H9 (cell line): ENCODE measurements around the gene ING2. TPM values are rescaled to one million over a fixed set of nuclear protein-coding genes. Genes with fewer than 3 reads are reported as not detected.

Source experiments
- DNase-seq: peaks from one replicate; pipeline ENCODE4 v3.0.0-alpha.2; 2017
- H2AFZ ChIP-seq: one replicate; pipeline ENCODE4 v1.6.1; 2013; ENCODE audit warnings: mild to moderate bottlenecking, low read length, control low read depth, moderate library complexity
- H2AK5ac ChIP-seq: 2 replicates; pipeline ENCODE4 v1.6.1; 2013; ENCODE audit warnings: low read length, control low read depth, mixed read lengths; ENCODE audit not compliant: insufficient read length
- H2BK120ac ChIP-seq: one replicate; pipeline ENCODE4 v1.6.1; 2013; ENCODE audit warnings: low read depth, mild to moderate bottlenecking, low read length, control low read depth, inconsistent platforms; ENCODE audit not compliant: poor library complexity, severe bottlenecking
- H2BK12ac ChIP-seq: 2 replicates; pipeline ENCODE4 v1.6.1; 2013; ENCODE audit warnings: low read length, control low read depth, mixed read lengths, low read depth; ENCODE audit not compliant: insufficient read length
- H2BK15ac ChIP-seq: 2 replicates; pipeline ENCODE4 v1.6.1; 2013; ENCODE audit warnings: low read depth, low read length, control low read depth
- H2BK20ac ChIP-seq: one replicate; pipeline ENCODE4 v1.6.1; 2013; ENCODE audit warnings: low read depth, mild to moderate bottlenecking, low read length, control low read depth, inconsistent platforms; ENCODE audit not compliant: poor library complexity, severe bottlenecking
- H2BK5ac ChIP-seq: 2 replicates; pipeline ENCODE4 v1.6.1; 2013; ENCODE audit warnings: low read length, control low read depth, mixed read lengths; ENCODE audit not compliant: insufficient read length
- H3K14ac ChIP-seq: 2 replicates; pipeline ENCODE4 v1.6.1; 2013; ENCODE audit warnings: low read length, control low read depth; ENCODE audit not compliant: insufficient read depth
- H3K18ac ChIP-seq: 2 replicates; pipeline ENCODE4 v1.6.1; 2013; ENCODE audit warnings: low read depth, mild to moderate bottlenecking, mixed read lengths, low read length, control low read depth; ENCODE audit not compliant: insufficient read length
- H3K23ac ChIP-seq: 2 replicates; pipeline ENCODE4 v1.6.1; 2013; ENCODE audit warnings: low read length, control low read depth, mixed read lengths, low read depth; ENCODE audit not compliant: insufficient read length
- H3K23me2 ChIP-seq: 2 replicates; pipeline ENCODE4 v1.6.1; 2013; ENCODE audit warnings: low read depth, mild to moderate bottlenecking, mixed read lengths, low read length, control low read depth; ENCODE audit not compliant: insufficient read length, poor library complexity, severe bottlenecking
- H3K27ac ChIP-seq: 2 replicates; pipeline ENCODE4 v1.5.1; 2013; ENCODE audit warnings: low read length, control low read depth, mixed read lengths, low read depth; ENCODE audit not compliant: insufficient read length
- H3K27me3 ChIP-seq: 2 replicates; pipeline ENCODE4 v1.6.1; 2013; ENCODE audit warnings: low read length, control low read depth, inconsistent platforms; ENCODE audit not compliant: insufficient read depth
- H3K4ac ChIP-seq: 2 replicates; pipeline ENCODE4 v1.6.1; 2013; ENCODE audit warnings: low read depth, mild to moderate bottlenecking, control low read depth, inconsistent platforms, low read length, moderate library complexity
- H3K4me1 ChIP-seq: 2 replicates; pipeline ENCODE4 v1.6.1; 2013; ENCODE audit warnings: low read length, control low read depth, inconsistent platforms; ENCODE audit not compliant: insufficient read depth
- H3K4me2 ChIP-seq: 2 replicates; pipeline ENCODE4 v1.6.1; 2013; ENCODE audit warnings: low read length, control low read depth, mixed read lengths; ENCODE audit not compliant: insufficient read length, insufficient read depth
- H3K56ac ChIP-seq: 2 replicates; pipeline ENCODE4 v1.6.1; 2013; ENCODE audit warnings: low read depth, mild to moderate bottlenecking, mixed read lengths, low read length, control low read depth; ENCODE audit not compliant: insufficient read length
- H3K79me1 ChIP-seq: 2 replicates; pipeline ENCODE4 v1.6.1; 2013; ENCODE audit warnings: low read depth, mild to moderate bottlenecking, moderate library complexity, low read length, control low read depth, inconsistent platforms; ENCODE audit not compliant: insufficient read depth, poor library complexity, severe bottlenecking
- H3K79me2 ChIP-seq: 2 replicates; pipeline ENCODE4 v1.6.1; 2013; ENCODE audit warnings: low read length, control low read depth, inconsistent platforms; ENCODE audit not compliant: insufficient read depth
- H3K9ac ChIP-seq: 2 replicates; pipeline ENCODE4 v1.6.1; 2013; ENCODE audit warnings: low read length, control low read depth, mixed read lengths; ENCODE audit not compliant: insufficient read length; ENCODE audit errors: extremely low read depth
- H3K9me3 ChIP-seq: one replicate; pipeline ENCODE4 v1.6.1; 2013; ENCODE audit warnings: low read depth, low read length, inconsistent platforms; ENCODE audit not compliant: control insufficient read depth
- H3T11ph ChIP-seq: one replicate; pipeline ENCODE4 v1.6.1; 2013; ENCODE audit warnings: mild to moderate bottlenecking, low read length, control low read depth, inconsistent platforms
- H4K20me1 ChIP-seq: one replicate; pipeline ENCODE4 v1.6.1; 2013; ENCODE audit not compliant: control insufficient read depth, insufficient read length, insufficient read depth
- H4K5ac ChIP-seq: 2 replicates; pipeline ENCODE4 v1.6.1; 2013; ENCODE audit warnings: low read depth, mild to moderate bottlenecking, mixed read lengths, low read length, control low read depth; ENCODE audit not compliant: insufficient read length
- H4K8ac ChIP-seq: replicated peaks from 2 replicates; pipeline ENCODE4 v1.6.1; 2013; ENCODE audit warnings: low read length, control low read depth, mixed read lengths, low read depth; ENCODE audit not compliant: insufficient read length
- H4K91ac ChIP-seq: 2 replicates; pipeline ENCODE4 v1.6.1; 2013; ENCODE audit warnings: low read depth, mild to moderate bottlenecking, moderate library complexity, mixed read lengths, low read length, control low read depth; ENCODE audit not compliant: insufficient read length
- H3K27ac Mint-ChIP-seq, 3 experiments: 2 replicates in 2 of 3; 3 replicates in 1 of 3; pipeline ENCODE4 v1.8.0; 2020 to 2021; ENCODE audit warnings: mixed read lengths in 3 of 3, mild to moderate bottlenecking in 1 of 3, moderate library complexity in 1 of 3
- H3K27me3 Mint-ChIP-seq: 2 replicates; pipeline ENCODE4 v1.8.0; 2021; ENCODE audit warnings: low read depth, mild to moderate bottlenecking, moderate library complexity, mixed read lengths
- H3K36me3 Mint-ChIP-seq, 3 experiments: 2 replicates in 2 of 3; 3 replicates in 1 of 3; pipeline ENCODE4 v1.8.0; 2020 to 2021; ENCODE audit warnings: low read depth in 3 of 3, mixed read lengths in 3 of 3; ENCODE audit not compliant: insufficient read depth in 1 of 3
- H3K4me1 Mint-ChIP-seq, 2 experiments: 2 replicates each; pipeline ENCODE4 v1.8.0; 2020; ENCODE audit warnings: mixed read lengths in 2 of 2
- H3K4me3 Mint-ChIP-seq, 2 experiments: 2 replicates in 1 of 2; 3 replicates in 1 of 2; pipeline ENCODE4 v1.8.0; 2020 to 2021; ENCODE audit warnings: mild to moderate bottlenecking in 2 of 2, mixed read lengths in 2 of 2, moderate library complexity in 1 of 2
- H3K9me3 Mint-ChIP-seq, 2 experiments: 2 replicates in 1 of 2; 3 replicates in 1 of 2; pipeline ENCODE4 v1.8.0; 2020; ENCODE audit warnings: mild to moderate bottlenecking in 2 of 2, mixed read lengths in 2 of 2, moderate library complexity in 1 of 2
- WGBS: extraction: QIAGEN DNeasy Blood & Tissue Kit; methylation state at CpG from one replicate; pipeline ENCODE4 v1.1.7; 2013; ENCODE audit warnings: missing lambda C conversion rate, low lambda C conversion rate, mixed read lengths; ENCODE audit not compliant: insufficient read length; ENCODE audit errors: extremely low coverage; 5-methylcytosine and 5-hydroxymethylcytosine counted together
- total RNA-seq: library from RNA; stranded (reverse); gene quantifications from 2 replicates; pipeline ENCODE4 v1.2.1, GENCODE V29; 2021
- TF ChIP-seq, protein P1 (sequence below): fragments of 200-600 bp; sonication (generic); conservative IDR thresholded peaks from 3 replicates; pipeline ENCODE4 v1.8.0; 2021; ENCODE audit warnings: antibody characterized with exemption, mild to moderate bottlenecking

Gene ING2
- total RNA-seq, 1 experiment from 2014 or later: 18.6 TPM

DNA sequence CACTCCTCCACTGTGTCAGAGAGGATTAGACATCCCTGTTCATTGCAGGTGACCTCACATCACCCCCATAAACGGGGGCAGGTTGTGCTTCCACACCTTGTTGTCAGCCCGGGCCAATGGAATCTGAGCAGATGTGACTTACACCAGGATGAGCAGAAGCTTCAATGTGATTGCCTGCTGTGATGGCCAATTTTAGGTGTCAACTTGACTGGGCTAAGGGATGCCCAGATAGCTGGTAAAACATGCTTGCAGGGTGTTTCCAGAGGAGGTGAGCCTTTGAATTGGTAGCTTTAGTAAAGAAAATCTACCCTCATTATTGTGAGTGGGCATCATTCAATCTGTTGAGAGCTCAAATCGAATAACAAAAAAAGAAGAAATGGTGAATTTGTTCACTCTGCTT, 52.1 kb downstream of the ING2 start:
- Histone ChIP-seq H3K9ac (no peak overlapping the region), H4K8ac (no peak overlapping the region), H2AK5ac (no peak overlapping the region), H4K20me1 (no peaks in the 10 kb centered on the region), H3K27ac (no peak overlapping the region), H4K5ac (no peak overlapping the region), H4K91ac (no peak overlapping the region), H3T11ph (no peak overlapping the region), H2BK120ac (no peak overlapping the region), H3K56ac (no peak overlapping the region), H3K23ac (no peak overlapping the region), H3K4me2 (no peak overlapping the region), H3K4me1 (no peaks in the 10 kb centered on the region; the same call in 1 of the 2 replicates), H3K4ac (no peak overlapping the region), H2AFZ (no peak overlapping the region), H2BK5ac (no peak overlapping the region), H2BK15ac (no peak overlapping the region), H3K9me3 (no peaks in the 10 kb centered on the region), H3K23me2 (peaks cover 3% of the 10 kb centered on the region), H2BK12ac (no peak overlapping the region), H3K27me3 (no peaks in the 10 kb centered on the region), H3K14ac (no peak overlapping the region), H2BK20ac (no peak overlapping the region), H3K79me1 (no peaks in the 10 kb centered on the region), H3K18ac (no peak overlapping the region), H3K79me2 (no peaks in the 10 kb centered on the region)
- Mint-ChIP-seq H3K4me3 (no peak overlapping the region), H3K27me3 (no peaks in the 10 kb centered on the region), H3K36me3 (peaks cover 0 to 9% (median 3%) of the 10 kb centered on the region in 3 experiments; a peak in 4 of 7 replicates), H3K27ac (no peak overlapping the region), H3K4me1 (peaks cover 10 to 13% of the 10 kb centered on the region in 2 experiments), H3K9me3 (peaks cover 5 to 14% of the 10 kb centered on the region in 2 experiments)
- TF ChIP-seq, protein P1, sequence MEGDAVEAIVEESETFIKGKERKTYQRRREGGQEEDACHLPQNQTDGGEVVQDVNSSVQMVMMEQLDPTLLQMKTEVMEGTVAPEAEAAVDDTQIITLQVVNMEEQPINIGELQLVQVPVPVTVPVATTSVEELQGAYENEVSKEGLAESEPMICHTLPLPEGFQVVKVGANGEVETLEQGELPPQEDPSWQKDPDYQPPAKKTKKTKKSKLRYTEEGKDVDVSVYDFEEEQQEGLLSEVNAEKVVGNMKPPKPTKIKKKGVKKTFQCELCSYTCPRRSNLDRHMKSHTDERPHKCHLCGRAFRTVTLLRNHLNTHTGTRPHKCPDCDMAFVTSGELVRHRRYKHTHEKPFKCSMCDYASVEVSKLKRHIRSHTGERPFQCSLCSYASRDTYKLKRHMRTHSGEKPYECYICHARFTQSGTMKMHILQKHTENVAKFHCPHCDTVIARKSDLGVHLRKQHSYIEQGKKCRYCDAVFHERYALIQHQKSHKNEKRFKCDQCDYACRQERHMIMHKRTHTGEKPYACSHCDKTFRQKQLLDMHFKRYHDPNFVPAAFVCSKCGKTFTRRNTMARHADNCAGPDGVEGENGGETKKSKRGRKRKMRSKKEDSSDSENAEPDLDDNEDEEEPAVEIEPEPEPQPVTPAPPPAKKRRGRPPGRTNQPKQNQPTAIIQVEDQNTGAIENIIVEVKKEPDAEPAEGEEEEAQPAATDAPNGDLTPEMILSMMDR: no peak
- WGBS: no CpG with 5 or more reads among the region's 3 CpGs
- DNase-seq: no peak
